NCI-H446 treated with DMSO at 0.1 percent for 48 hours (cell line): Measurements from ENCODE around the gene MEIS3.

Experiments used
- DNase-seq: peaks from one replicate; lab custom pipeline; 2025; lab: John Stamatoyannopoulos, UW

MEIS3 gene

GRCh38 chr19:47435883-47436417 lies 16.6 kb upstream of the MEIS3 start:
- DNase-seq: no peak

GRCh38 chr19:47435196-47435595 lies 15.9 kb upstream of the MEIS3 start:
- DNase-seq: no peak

GRCh38 chr19:47434088-47434487 lies 14.8 kb upstream of the MEIS3 start:
- no peak for DNase-seq

- DNase-seq: no peak
Observed at GRCh38 chr19:47433121-47433520, 13.8 kb upstream of the MEIS3 start.

GRCh38 chr19:47432499-47432898 lies 13.2 kb upstream of the MEIS3 start:
- DNase-seq: no peak

- no peak for DNase-seq
Observed at GRCh38 chr19:47432091-47432490, 12.8 kb upstream of the MEIS3 start.

GRCh38 chr19:47430041-47430802 lies 10.9 kb upstream of the MEIS3 start:
- DNase-seq: no peak

GRCh38 chr19:47429140-47429793 lies 9.9 kb upstream of the MEIS3 start:
- no peak for DNase-seq

GRCh38 chr19:47428177-47428894 lies 9.0 kb upstream of the MEIS3 start:
- peak; percentile 99 for DNase-seq

- peak; percentile 36 for DNase-seq
Observed at GRCh38 chr19:47427241-47428176, 8.2 kb upstream of the MEIS3 start.

- DNase-seq: no peak
Observed at GRCh38 chr19:47423203-47423882, 4.0 kb upstream of the MEIS3 start.

- DNase-seq: no peak
Observed at GRCh38 chr19:47422417-47423163, 3.3 kb upstream of the MEIS3 start.

- DNase-seq: no peak
Observed at GRCh38 chr19:47421844-47422395, 2.6 kb upstream of the MEIS3 start.

GRCh38 chr19:47421244-47421786 lies 2.0 kb upstream of the MEIS3 start:
- DNase-seq: no peak

GRCh38 chr19:47419789-47420188 lies 462 bp upstream of the MEIS3 start:
- no peak for DNase-seq

- DNase-seq: no peak
Observed at GRCh38 chr19:47418692-47419029, 666 bp downstream of the MEIS3 start.

GRCh38 chr19:47417746-47418691 lies 1.3 kb downstream of the MEIS3 start:
- no peak for DNase-seq

GRCh38 chr19:47417107-47417745 lies 2.1 kb downstream of the MEIS3 start:
- DNase-seq: no peak
